HG02970 (cell line): ENCODE results near the gene ARSG.
"Not testable (repeated sequence)": the region's sequence is repeated elsewhere in the genome, so short reads cannot be mapped to it uniquely, and the experiment has no call there.

Source experiments
- ATAC-seq: cut with Tn5 transposase; IDR thresholded peaks from one replicate; pipeline ENCODE4 v1.9.1; 2021; ENCODE audit warnings: mild to moderate bottlenecking, moderate library complexity, moderate number of reproducible peaks; ENCODE audit not compliant: unreplicated experiment, low FRiP score

The ARSG gene

DNA sequence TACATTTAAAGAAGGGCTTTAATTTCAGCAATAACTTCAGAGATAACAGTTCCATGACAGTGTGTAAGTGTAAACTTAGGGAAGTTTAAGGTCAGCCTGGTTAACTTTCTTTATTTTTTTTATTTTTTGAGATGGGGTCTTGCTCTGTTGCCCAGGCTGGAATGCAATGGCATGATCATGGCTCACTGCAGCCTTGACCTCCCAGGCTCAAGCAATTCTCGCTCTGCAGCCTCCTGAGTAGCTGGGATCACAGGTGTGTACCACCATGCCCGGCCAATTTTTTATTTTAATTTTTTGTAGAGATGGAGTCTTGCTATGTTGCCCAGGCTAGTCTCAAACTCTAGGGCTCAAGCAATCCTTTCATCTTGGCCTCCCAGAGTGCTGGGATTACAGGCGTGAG is 15.0 kb upstream of the ARSG start:
- not testable (repeated sequence) for ATAC-seq

DNA sequence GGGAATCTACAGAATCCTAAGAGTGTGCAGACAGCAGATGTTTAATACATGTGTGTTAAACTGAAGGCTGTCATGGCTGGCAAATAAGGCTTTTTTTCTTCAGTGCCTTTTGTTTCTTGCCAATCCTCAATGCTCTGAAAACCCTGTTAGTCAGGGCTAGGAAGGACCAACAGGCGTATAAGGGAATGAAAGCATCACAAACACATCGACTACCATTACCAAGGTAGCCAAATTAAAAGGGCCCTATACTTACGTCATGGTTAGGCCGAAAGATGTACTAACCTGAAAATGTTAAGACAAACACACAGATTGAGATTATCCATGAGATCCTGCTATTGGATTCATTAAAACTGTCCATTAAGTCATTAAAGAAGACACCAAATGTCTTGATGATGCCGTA is 13.5 kb upstream of the ARSG start:
- ATAC-seq: no peak

DNA sequence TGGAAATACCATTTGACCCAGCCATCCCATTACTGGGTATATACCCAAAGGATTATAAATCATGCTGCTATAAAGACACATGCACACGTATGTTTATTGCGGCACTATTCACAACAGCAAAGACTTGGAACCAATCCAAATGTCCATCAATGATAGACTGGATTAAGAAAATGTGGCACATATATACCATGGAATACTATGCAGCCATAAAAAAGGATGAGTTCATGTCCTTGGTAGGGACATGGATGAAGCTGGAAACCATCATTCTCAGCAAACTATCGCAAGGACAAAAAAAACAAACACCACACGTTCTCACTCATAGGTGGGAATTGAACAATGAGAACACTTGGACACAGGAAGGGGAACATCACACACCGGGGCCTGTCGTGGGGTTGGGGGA is 9.3 kb upstream of the ARSG start:
- ATAC-seq: not testable (repeated sequence)

DNA sequence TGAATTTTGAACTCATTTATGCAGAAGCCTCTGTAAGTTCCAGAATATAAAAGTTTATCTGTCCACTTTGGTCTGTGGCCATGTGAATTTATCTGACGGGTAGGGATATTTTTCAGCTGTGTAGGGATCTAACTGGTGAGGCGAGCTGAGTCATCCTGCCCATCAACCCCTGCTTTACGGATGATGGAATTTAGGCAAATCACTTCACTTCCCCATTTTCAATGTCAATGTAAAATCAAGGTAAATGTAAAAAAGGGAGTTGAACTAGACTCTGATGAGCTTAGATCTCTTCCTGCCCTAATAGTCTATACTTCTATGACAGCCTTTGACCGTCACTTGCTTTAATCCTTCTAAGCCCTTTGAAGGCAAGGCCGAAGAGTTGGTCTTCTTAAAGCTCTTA is 2.9 kb upstream of the ARSG start:
- ATAC-seq: no peak

DNA sequence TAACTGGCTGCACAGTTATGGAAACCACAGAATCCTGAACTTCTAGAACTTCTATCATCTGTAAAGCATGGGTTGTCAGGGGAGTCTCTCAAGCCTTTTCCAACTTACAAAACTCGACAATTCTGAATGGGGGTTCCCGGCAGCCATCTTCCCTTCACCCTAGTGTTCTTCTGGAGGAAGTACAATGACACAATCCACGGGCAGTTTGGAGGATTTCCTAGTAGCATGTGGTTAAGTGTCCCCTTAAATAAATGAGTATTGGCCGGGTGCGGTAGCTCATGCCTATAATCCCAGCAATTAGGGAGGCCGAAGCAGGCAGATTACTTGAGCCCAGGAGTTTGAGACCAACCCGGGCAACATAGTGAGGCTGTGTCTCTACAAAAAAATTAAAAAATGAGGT is 2.5 kb upstream of the ARSG start:
- ATAC-seq: no peak

DNA sequence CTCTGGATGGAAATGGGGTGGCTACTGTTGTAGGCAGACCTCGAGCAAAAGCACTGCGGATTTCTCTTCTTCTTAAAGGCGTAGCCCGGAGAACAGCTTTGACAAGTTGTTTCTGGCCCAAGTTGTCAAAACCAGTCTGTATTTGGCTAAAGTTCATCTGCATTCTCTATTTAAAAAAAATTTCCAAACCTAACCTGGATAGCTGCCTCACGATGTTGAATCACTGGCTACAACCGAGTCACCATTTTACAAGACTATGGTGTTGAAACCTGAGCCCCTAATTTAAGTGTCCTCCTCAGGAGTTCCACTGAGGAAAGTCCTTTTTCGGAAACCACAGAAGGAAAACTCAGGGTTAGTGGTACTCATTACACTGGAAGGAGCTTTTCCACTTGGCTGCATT is 1.8 kb upstream of the ARSG start:
- no peak for ATAC-seq

DNA sequence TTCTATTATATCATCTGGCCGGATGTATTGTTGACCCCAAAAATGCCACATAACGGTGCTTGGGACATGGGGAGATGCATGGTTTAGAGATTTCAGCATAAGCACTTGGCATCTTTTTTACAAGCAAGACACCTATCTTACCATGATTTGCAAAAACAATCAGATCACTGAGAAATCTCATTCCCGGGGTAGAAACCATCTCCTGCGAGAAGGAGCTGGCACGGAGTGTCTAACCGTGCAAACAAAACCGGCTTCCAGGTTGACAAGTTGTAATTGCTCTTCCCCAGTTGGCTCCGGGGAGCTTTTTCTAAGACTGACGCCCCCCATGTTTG is 1.4 kb upstream of the ARSG start:
- ATAC-seq: no peak

DNA sequence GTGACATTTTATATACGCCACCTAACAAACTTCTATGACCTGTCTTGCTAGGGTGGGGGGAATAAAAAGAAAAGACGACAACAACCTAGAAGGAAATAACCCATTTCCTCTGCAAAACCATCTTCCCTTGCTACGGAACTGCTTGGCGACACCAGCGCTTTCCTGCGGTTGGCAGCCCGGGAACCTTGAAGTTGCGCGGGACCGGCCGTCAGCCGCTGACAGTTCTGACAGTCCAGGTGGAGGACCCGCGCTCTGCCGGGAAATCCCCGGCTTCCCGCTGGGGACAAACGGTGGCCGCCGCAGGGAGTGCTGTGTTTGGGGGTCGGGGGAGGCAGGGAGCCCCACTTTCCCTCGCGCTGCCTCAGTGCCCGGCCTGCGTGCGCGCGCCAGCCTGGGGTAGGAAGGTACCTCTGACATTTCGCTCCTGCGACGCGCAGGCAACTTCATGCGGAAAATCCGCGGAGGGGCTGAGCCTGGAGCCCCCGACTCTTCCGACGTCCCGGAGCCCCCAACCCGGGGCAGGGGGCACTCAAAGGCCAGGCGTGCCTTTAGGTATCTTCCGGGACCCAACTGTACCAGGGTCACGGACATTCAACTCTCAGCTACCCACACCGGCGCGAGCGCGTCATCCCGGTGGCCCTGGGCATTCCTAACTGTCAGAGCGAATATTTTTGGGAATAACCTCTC is 884 bp upstream of the ARSG start:
- no peak for ATAC-seq

DNA sequence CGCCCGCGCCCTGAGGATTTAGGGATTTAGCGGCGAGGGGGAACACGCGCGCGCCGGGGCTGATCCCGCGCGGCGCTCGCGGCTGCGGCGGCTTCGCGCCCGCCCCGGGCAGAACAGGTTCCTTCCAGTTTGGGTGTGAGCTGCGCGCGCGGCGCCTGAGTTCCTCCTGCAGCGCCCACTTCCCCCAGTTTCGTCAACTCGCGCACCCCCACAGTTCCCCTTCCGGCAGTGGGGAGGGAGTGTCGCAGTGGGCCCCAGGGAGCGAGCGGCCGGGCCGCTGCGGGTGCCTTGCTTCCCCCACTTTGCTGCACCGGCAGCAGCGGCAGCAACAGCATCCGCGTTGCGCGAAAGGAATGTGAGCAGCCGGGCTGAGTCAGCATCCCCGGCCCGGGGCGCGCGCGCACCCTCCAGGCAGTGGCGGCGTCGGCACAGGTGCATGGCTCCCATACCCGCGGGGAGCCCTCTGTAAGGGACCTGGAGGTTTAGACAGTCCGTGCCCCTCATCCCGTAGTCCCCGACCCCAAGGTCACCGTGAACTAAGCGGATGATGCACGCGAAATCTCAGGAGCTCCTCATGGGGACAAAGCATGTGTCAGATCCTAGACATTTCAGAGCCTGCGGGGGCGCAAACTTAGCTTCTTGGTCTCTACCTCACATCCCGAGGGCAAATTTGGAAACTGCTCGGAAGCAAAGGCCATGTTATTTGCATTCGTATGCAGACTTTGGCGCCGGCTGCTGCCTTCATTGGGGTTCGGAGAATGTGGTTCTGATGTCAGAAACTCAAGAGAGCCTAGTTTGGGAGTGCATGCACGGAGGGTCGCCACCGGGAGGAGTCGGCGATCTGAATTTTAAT is 767 bp downstream of the ARSG start:
- ATAC-seq: peak; percentile 63

DNA sequence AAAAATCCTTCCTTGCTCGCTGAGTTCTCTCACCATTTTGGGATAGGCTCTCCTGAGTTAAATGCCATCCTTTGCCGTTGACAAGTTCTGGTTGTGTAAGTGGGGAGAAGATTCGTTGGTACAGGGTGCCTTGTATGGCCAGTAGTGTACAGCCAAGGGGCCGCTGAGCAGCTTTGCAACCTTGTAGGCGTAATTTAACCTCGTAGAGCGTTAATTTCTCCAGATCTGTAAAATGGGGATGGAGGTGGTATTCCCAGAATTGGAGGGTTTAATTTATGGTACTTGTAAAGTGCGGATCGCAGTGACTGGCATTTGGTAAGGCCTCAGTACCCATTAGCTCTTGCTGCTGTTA is 1.4 kb downstream of the ARSG start:
- no peak for ATAC-seq

DNA sequence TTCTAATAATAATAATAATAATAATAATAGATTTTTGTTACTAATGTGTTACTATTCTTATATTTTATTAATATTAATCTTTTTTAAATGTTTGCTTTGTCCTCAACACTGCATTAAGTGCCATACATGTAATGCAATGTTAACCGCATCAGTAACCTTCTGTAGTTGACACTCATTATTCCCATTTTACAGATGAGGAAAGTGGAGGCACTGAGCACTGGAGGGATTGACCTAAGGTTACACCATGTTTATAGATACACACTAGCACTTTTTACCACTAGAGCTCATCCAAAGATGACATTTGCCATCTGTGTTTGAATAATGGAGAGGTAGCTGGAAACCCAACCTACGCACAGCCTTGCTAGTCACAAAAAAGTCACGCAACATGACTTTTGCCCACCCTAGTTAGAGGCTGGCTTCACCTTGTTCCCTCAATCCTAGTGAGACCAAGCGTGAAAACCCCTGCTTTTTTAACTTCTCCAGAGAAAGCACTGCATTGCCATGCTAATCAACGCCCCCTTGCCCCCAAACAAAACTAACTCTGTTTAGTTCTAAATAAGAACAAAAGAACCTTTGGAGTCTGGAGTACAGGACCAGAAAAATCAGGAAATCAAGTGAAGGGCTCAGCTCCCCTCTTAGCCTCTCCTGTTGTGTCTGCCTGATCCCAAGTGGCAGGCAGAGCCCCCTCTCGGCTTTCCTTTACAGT is 2.3 kb downstream of the ARSG start:
- no peak for ATAC-seq

DNA sequence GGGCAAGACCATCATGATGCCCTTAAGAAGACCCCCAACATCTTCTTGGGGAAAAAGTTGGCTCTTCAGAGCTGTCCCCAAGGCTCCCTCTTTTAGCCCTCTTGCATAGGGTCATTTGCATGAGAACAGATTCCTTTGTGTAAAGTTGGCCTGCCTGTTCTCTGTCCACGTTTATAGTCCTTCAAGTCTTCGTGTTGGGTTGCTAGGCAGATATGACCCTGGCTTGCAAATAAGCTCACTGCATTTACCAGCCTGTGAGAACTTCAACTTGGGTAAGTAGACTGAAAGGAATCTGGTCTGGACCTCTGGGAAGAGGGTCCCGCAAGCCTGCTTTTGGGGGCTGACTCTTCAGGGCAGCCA is 2.9 kb downstream of the ARSG start:
- no peak for ATAC-seq

DNA sequence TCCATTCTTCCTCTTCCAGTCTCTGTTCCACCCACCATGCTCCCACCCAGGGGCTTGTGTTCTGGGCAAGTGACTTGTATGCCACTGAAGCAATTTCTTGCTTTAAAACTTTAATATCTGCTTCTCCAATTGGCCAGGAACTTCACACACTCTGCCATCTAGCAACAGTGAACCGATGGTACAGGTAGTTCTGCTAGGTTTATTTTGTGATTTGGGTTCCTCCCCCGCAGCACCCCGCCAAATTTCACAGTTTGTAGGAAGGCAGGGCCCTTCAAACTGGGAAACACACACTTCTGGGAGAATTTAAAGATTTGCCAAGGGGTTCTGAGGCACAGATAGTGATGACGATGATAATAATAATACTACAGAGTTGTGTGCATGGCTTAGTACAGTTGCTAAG is 3.3 kb downstream of the ARSG start:
- ATAC-seq: no peak

DNA sequence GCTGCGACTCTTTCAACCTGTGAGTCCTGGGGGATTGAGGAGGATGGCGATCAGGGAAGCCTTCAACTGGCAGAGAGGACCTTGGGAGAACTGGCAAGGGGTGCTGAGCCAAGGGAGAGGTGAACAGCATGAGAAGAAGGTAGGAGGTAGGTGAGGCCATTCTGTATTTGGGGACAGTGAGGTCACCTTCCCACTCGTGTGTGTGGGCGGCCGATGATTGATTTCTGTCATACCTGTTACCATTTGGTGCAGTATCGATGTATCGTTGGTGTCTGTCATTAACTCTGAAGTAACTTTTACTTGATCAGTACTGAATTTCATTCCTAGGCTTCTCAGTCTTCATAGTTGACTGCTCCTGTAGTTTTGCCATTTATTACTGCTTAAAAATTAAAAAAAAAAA is 3.8 kb downstream of the ARSG start:
- no peak for ATAC-seq

DNA sequence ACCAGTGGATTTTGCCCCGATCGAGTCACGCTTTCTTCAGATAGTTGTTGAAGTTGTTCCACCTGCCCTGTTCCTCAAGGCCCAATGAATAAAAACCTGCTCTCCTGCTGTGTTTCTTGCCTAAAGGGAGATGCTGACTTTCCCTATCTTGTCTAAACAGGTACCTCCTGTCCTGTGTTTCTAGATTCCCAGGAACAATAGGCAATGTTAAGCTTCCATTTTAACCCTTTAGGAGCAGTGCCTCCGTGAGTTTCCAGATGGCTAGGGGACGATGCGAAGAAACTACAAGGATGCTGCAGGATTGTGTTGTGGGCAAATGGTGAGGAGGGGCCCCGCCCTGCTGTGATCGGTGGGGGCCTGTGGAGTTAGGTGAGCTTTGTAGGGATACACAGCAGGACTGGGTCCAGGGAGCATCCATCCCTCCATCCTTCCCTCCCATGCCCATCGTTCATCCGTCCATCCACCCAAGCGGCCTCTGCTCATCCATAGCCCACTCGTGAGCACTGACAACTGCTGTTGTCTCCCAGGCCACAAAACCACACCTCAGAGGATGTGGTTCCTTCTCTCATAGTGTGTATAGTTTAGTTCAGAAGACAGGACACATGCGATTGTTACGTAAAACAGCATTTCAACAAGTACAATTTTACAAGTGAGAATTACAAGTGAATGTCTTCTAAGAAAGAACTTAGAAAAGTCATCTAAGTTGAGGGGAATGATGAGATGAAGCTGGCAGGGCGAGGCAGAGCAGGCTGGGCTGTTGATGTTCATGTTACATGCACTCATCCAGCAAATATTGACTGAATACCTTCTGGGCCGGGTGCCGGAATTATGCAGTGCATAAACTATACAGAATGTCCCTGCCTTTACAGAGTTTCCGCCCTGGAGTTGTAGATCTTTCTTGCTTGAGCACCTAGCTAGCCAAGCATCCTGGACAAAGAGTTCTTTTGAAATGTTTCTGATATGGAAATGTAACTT is 5.2 kb downstream of the ARSG start:
- no peak for ATAC-seq

DNA sequence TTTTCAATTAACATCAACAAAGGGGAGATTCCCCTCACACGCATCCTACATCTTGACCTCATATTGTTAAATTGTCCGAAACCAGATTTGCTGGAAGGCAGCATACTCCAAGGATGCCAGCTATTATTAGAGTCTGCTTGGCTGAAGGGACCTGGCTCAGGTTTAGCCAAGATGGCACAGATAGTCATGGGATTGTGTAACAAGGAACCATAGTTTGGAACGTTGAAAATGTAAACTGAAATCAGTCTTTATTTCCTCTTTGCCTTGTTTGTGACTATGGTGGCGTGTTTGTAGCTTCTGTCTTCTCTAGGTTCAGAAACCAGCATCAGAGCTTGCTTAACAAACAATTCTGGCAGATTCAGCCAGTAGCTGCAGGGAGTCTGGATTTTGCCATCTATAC is 5.9 kb downstream of the ARSG start:
- no peak for ATAC-seq

DNA sequence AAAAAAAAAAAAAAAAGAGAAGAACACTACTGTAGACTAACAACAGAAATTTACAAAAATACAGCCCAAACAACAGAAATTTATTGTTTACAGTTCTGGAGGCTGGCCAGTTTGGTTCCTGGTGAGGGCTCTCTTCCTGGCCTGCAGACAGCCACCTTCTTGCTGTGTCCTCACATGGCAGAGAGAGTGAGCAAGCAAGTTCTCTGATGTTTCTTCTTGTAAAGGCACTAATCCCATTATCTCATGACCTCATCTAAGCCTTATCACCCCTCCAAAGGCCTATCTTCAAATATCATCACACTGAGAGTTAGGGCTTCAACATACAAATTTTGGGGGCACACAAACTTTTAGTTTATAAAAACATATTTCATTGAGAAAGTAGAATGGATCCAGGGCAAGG is 7.3 kb downstream of the ARSG start:
- no peak for ATAC-seq

DNA sequence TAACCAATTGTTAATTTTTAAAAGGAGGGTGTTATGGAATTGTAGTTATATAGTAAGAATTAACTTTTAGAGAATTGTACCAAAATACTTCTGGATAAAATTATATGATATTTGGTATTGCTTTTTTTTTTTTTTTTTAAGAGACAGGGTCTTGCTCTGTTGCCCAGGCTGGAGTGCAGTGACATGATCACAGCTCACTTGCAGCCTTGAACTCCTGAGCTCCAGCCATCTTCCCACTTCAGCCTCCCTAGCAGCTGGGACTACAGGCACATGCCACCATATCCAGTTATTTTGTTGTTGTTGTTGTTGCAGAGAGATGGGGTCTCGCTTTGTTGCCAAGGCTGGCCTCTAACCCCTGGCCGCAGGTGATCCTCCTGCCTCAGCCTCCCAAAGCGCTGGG is 8.5 kb downstream of the ARSG start:
- no peak for ATAC-seq

DNA sequence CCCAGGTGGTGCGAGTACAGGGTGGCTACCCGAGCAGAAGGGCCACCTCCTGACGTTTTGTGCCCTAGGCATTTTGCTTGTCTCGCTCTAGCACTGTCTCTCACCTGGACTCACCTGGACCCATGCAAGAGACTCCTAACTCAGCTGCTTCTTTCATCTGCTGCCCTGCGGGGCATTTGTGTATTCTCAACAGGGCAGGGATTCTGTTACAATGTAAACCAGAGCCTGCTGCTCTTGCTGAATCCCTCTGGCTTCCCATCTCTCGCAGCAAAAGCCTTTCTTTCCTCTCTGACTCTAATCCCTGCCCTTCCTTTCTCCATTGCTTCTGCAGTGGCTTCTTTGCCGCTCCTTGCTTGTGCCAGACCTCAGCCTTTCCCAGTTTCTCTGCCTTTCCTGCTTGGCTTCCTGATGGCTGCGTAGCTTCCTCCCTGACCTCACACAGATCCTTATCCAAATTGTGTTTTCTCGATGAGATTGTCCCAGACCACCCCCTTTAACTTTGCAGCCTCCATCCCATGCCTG is 10.2 kb downstream of the ARSG start:
- ATAC-seq: no peak

DNA sequence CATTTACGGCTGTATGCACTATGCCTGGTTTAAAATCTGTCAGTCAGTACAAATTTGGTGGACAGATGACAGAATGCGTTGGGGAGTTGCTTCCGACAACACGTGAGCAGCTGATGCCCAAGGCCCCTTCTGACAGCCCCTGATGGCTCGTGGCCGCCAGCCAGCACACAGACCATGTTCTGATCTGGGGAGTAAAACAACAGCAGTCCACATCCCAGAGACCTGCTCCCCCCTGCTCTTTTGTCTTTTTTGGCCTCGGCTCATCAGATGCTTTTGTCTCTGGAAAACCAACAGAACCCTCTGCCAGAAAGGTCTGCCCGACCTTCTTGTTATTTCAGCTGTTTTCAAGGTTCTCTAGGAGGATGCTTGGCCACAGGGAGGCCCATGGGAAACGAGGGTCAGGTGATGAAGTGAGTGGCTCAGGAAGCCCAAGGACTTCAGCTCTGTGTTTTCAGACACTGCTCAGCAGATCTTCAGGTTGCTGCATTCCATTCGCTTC is 10.8 kb downstream of the ARSG start:
- ATAC-seq: no peak
